ENCODE results near the gene EGLN1. TPM values are rescaled to one million over a fixed set of nuclear protein-coding genes. Genes with fewer than 3 reads are reported as not detected.
"Not testable (repeated sequence)": the region's sequence is repeated elsewhere in the genome, so short reads cannot be mapped to it uniquely, and the experiment has no call there.

The EGLN1 gene
- polyA plus RNA-seq, 1 of the 3 experiments (the other 2 are of a cell fraction) = 10.7 TPM

DNA sequence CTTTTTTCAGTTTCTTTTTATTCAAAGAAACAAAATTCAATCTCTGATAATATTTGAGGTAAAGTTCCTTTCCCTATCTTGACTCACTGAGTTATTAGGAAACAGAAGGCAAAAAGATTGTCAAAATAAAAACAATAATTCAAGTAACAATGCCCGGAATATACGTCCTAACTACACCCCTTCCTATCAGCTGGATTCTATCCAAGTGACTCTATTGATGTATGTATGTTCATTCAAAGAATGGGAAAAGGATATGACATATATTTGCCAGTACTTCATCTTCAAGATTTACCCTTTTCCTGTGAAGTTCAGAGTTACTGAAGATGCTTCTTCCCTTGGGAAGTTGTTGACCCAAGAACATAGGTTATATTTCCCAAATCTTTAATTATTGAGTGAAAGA lies 70.3 kb downstream of the EGLN1 start:
- no peaks in the 10 kb centered on the region for H3K4me1 ChIP-seq (ENCODE audit: control insufficient read depth in 1 of 2, insufficient read depth in 2 of 2, low read depth in 1 of 2, low read length in 1 of 2)
- H3K4me3 ChIP-seq (ENCODE audit: low read depth in 2 of 2, low read length in 1 of 2) = no peak overlapping the region
- ChIA-PET POLR2A (no interaction called here), CTCF (interaction anchor here (1.1 kb wide), 1 partner anchor 232 kb away, joined by 4 read pairs; no protein-coding TSS in a partner anchor)
- TF ChIP-seq EP300 (IDR thresholded peaks at IDR 0.05; ENCODE audit: borderline replicate concordance in 1 of 2, low read depth in 1 of 2, low read length in 1 of 2) = no peak
- TF ChIP-seq USF2 (IDR thresholded peaks at IDR 0.05; ENCODE audit: borderline replicate concordance, low read depth, low read length) = no peak
- no peak for TF ChIP-seq SMC3 (IDR thresholded peaks at IDR 0.05; ENCODE audit: low read depth, low read length)
- TF ChIP-seq CHD2 (IDR thresholded peaks at IDR 0.05; ENCODE audit: low read length, partially characterized antibody) = no peak
- no peak for TF ChIP-seq YY1 (IDR thresholded peaks at IDR 0.05; ENCODE audit: low read depth)
- no peak for TF ChIP-seq CTCF (IDR thresholded peaks at IDR 0.05)
- no peak for TF ChIP-seq GABPA (IDR thresholded peaks at IDR 0.05; ENCODE audit: low read depth)
- TF ChIP-seq SIN3A (IDR thresholded peaks at IDR 0.05; ENCODE audit: borderline replicate concordance, low read depth, low read length) = no peak
- TF ChIP-seq, protein P1, sequence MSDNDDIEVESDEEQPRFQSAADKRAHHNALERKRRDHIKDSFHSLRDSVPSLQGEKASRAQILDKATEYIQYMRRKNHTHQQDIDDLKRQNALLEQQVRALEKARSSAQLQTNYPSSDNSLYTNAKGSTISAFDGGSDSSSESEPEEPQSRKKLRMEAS (IDR thresholded peaks at IDR 0.05; ENCODE audit: low read depth) = no peak
- no peak for TF ChIP-seq MXI1 (IDR thresholded peaks at IDR 0.05; ENCODE audit: low read depth, low read length)
- TF ChIP-seq RXRA (IDR thresholded peaks at IDR 0.05; ENCODE audit: borderline replicate concordance, low read depth) = no peak
- TF ChIP-seq FOXM1 (IDR thresholded peaks at IDR 0.05; ENCODE audit: low read depth) = no peak
- TF ChIP-seq EZH2phosphoT487 (IDR thresholded peaks at IDR 0.05; ENCODE audit: borderline replicate concordance, low read depth) = no peak
- H3K9me3 ChIP-seq = no peaks in the 10 kb centered on the region
- no peak overlapping the region for H2AFZ ChIP-seq (ENCODE audit: low read depth)
- H3K27me3 ChIP-seq (ENCODE audit: insufficient read depth) = no peaks in the 10 kb centered on the region
- H3K4me2 ChIP-seq = no peak overlapping the region
- no peak overlapping the region for H3K27ac ChIP-seq (ENCODE audit: low read depth in 2 of 2, low read length in 1 of 2)
- H3K9ac ChIP-seq = no peak overlapping the region
- H3K36me3 ChIP-seq (replicated peaks in 1 of 2; ENCODE audit: control insufficient read depth in 1 of 2, insufficient read depth in 2 of 2, low read length in 1 of 2) = peaks cover 50 to 68% of the 10 kb centered on the region in 2 experiments
- H4K20me1 ChIP-seq (ENCODE audit: insufficient read depth) = no peaks in the 10 kb centered on the region
- DNase-seq = no peak
- peaks cover 4% of the 10 kb centered on the region; the same call in 1 of the 2 replicates for H3K79me2 ChIP-seq (ENCODE audit: insufficient read depth)
- no peaks in the 10 kb centered on the region for H3K9me2 ChIP-seq
- H3F3A ChIP-seq (replicated peaks; ENCODE audit: insufficient read depth) = no peaks in the 10 kb centered on the region
- 85% methylated on average over 2 of the region's 2 CpGs for WGBS (ENCODE audit: low lambda C conversion rate)

GRCh38 chr1:231348856-231349255 lies 73.2 kb downstream of the EGLN1 start:
- DNase-seq; H2AFZ ChIP-seq (ENCODE audit: low read depth); H3K9ac ChIP-seq; H3K4me1 ChIP-seq (ENCODE audit: control insufficient read depth in 1 of 2, insufficient read depth in 2 of 2, low read depth in 1 of 2, low read length in 1 of 2); H3K9me3 ChIP-seq; H4K20me1 ChIP-seq (ENCODE audit: insufficient read depth); H3F3A ChIP-seq (replicated peaks; ENCODE audit: insufficient read depth); H3K27ac ChIP-seq (ENCODE audit: low read depth in 2 of 2, low read length in 1 of 2); H3K4me2 ChIP-seq; H3K27me3 ChIP-seq (ENCODE audit: insufficient read depth); H3K4me3 ChIP-seq (ENCODE audit: low read depth in 2 of 2, low read length in 1 of 2); POLR2A ChIA-PET; H3K9me2 ChIP-seq: not testable (repeated sequence)
- H3K79me2 ChIP-seq (ENCODE audit: insufficient read depth) = peaks cover 20% of the 10 kb centered on the region; the same call in 1 of the 2 replicates
- CTCF ChIA-PET = interaction anchor here (1.4 to 2.2 kb wide), 3 partner anchors 9 to 408 kb away, joined by 3 to 12 read pairs (median 6); partner anchors contain the start of gene SPRTN
- H3K36me3 ChIP-seq (replicated peaks in 1 of 2; ENCODE audit: control insufficient read depth in 1 of 2, insufficient read depth in 2 of 2, low read length in 1 of 2) = peaks cover 50 to 59% of the 10 kb centered on the region in 2 experiments
- whole genome bisulfite sequencing (ENCODE audit: low lambda C conversion rate) = 100% methylated on average over 1 of the region's 1 CpG

Measured in SK-N-SH (cell line).